GM18873 (cell line): ENCODE measurements around the gene USP20.

Experiments used
- ATAC-seq: cut with Tn5 transposase; IDR thresholded peaks from one replicate; pipeline ENCODE4 v1.9.1; 2021; ENCODE audit warnings: mild to moderate bottlenecking, moderate library complexity, moderate number of reproducible peaks; ENCODE audit not compliant: unreplicated experiment, low FRiP score

The USP20 gene

GRCh38 chr9:129871046-129871445 is 35.8 kb downstream of the USP20 start:
- ATAC-seq: no peak

- no peak for ATAC-seq
Observed at GRCh38 chr9:129873563-129874190, 38.4 kb downstream of the USP20 start.

- no peak for ATAC-seq
Observed at GRCh38 chr9:129874261-129875101, 39.2 kb downstream of the USP20 start.

DNA sequence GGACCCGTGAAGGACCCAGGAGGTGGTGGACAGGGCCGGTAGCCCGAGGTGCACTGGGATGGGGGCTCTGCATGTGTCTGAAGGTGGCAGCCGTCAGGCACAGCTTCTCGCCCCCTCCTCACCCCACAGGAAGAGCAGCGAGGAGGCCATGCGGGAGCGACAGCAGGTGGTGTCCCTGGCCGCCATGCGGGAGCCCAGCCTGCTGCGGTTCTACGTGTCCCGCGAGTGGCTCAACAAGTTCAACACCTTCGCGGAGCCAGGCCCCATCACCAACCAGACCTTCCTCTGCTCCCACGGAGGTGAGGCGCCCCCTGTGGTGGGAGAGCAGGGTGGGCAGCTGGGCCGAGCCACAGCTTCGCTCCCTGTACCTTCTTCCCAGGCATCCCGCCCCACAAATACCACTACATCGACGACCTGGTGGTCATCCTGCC is 39.9 kb downstream of the USP20 start:
- no peak for ATAC-seq

DNA sequence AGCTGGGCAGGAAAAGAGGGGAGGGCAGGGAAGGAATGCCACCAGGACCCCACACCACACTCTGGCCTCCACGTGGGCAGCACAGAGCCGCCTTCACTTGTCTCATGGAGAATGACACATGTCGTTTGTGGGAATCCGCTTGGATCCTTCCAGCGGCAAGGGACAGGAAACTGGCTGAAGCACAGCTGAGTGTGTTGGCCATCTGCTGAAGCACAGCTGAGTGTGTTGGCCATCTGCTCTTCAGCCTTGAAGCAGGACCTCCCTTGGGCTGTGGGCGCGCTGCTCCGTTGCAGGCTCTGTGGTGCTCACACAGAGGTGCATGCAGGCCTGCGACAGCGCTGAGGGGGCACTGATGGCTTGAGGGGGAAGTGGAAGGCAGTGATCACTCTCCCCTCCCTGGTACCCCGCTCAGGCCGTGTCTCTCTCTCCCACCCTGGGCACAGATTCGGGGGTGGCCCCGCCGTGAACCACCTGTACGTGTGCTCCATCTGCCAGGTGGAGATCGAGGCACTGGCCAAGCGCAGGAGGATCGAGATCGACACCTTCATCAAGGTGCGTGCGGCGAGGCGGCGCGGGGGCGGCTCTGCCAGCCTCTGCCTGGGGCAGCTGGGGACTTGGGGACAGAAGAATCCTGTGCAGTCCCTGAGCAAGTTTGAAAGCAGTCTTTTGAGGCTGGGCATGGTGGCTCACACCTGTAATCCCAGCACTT is 40.6 kb downstream of the USP20 start:
- no peak for ATAC-seq

GRCh38 chr9:129876815-129877214 is 41.6 kb downstream of the USP20 start:
- ATAC-seq: no peak

- ATAC-seq: no peak
Observed at GRCh38 chr9:129878291-129878690, 43.0 kb downstream of the USP20 start.

DNA sequence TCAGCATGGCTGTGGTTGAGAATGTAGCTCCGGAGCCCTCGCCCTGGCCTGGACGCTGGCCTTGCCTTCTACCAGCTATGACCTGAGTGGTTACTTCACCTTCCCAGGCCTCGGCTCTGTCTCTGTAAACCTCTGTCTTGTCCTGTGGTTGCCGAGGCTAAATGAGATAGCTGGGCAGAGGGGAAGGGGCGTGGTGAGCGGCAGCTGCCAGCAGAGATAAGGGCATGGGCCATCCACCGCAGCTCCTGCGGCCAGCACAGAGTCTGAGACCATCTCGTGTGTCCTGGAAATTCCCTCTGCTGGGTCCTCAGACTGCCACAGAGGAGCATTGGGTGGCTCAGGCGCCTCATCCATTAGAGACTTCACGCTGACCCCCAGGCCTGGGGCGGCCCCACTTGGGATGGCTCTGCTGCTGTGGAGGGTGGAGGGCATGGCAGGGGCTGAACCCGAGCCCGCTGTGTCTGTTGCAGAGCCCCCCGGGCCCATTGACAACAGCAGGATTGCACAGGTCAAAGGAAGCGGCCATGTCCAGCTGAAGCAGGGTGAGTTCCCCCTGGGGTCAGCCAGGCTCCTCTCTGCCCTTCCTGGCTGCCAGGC is 43.9 kb downstream of the USP20 start:
- ATAC-seq: no peak

DNA sequence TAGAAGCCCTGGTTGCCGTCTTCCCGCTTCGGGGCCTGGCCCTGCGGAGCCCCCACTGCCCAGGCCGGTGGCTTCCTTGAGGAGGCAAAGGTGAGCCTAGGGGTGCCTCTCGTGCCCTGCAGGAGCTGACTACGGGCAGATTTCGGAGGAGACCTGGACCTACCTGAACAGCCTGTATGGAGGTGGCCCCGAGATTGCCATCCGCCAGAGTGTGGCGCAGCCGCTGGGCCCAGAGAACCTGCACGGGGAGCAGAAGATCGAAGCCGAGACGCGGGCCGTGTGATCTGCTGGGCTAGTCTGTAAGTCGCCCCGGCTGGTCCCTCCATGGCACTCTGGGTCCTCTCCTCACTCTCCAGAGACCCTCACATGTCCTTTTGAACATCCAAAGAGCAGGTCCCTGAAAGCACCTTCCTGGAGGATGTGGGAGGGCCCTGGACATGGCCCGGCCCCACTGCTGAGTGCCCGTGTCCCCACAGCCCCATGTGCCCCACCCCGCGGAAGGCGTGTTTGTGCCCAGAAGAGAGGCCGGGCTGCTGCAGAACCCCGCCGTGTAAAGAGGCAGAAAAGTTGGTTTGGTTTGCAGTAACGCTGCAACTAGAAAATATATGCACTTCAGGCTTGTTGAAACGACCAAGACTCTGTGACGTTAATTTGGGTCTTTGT is 44.9 kb downstream of the USP20 start:
- ATAC-seq: no peak

- no peak for ATAC-seq
Observed at GRCh38 chr9:129880654-129881546, 45.6 kb downstream of the USP20 start.

- no peak for ATAC-seq
Observed at GRCh38 chr9:129881547-129882324, 46.5 kb downstream of the USP20 start.

GRCh38 chr9:129884220-129885017 is 49.2 kb downstream of the USP20 start:
- ATAC-seq: no peak

GRCh38 chr9:129885018-129885669 is 49.9 kb downstream of the USP20 start:
- no peak for ATAC-seq

DNA sequence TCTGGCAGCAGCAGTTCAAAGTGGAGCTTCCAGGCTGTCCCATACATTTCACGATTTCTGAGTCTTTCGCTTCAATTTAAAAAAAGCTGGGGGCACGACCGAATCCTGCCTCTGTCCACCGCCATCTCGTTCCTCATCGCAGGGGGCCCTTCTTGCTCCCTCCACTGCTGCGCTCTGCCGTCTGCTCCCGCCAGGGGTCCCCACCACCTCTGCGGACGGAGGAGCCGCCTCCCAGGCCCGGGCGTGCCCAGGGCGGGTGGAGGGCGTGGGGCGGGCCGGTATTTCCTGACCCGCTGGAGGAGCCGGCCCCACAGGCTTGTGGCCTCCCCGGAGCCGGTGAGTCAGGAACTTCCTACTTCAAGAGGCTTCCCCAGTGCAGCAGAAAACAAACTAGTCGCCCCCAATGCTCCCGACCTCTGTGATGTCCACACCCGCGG is 50.4 kb downstream of the USP20 start:
- no peak for ATAC-seq

DNA sequence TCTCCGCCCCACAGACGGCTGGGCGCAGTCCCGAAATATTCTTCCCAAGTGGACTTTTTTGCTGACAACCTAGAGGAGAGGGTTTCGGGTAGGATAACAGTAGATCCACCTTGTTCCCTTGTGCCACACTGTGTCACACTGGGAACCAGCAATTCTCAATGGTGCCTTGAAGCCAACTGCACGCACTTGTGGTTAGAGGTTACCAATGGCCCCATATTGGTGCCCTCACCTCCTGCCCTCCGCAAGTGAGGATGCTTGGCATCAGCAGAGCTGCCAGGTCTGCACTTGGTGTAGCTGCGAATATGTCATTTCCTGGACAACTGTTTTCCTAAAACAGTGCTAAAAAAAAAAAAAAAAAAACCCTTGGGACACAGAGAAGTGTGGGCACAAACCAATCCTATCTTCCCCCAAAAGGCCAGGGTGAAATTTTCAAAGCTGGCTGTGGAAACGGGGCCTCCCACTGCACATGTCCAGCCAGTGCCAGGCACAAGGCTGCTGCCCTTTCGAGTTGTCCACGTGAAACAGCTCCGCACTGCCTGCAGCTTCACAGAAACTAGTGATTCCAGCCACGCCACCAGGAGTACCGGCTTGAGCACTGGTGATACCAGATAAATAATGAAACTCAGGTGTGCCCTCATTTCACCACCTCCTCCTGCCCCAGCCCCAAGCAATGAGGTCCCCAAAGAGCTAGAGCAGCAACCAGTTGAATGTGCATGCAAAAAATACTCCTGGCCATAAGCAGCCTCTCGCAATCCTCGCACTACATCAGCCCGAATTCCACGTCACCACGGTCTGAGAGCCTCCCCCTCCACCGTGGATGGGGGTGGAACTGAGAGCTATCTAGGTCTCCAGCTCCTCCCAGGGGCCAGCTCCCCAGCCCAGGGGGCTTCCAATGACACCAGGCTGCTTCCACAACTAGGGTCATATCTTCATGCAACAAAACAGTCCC is 51.2 kb downstream of the USP20 start:
- no peak for ATAC-seq
